K562 (cell line): ENCODE results near the gene B2M. TPM values are rescaled to one million over a fixed set of nuclear protein-coding genes. Genes with fewer than 3 reads are reported as not detected.
"Not testable (repeated sequence)": the region's sequence is repeated elsewhere in the genome, so short reads cannot be mapped to it uniquely, and the experiment has no call there.

Experiments used
- ATAC-seq: fragments of 200-7000 bp; cut with Tn5 transposase; 3 replicates; pipeline ENCODE4 v1.9.1; 2020; ENCODE audit warnings: moderate library complexity
- BruUV-seq: library from RNA; stranded (reverse); fragments of 400-500 nt; replicated peaks from 2 replicates; lab custom pipeline; 2021; lab: Mats Ljungman, UMichigan
- CTCF ChIA-PET: fragments of 300-600 bp; formaldehyde crosslinking; extraction: SDS; loops from one replicate; lab custom pipeline; 2021; ENCODE audit warnings: low intra/inter-chr PET ratio; lab: Yijun Ruan, JAX
- POLR2A ChIA-PET: fragments of 300-600, 350-650 bp; sonication (Branson Sonifier 250); formaldehyde crosslinking; extraction: SDS; loops from one replicate; lab custom pipeline; 2021; ENCODE audit warnings: antibody characterized with exemption, inconsistent platforms; lab: Yijun Ruan, JAX
- DNase-seq, 4 experiments: peaks; one replicate each; pipeline versions ENCODE4 v3.0.0 to v3.0.0-alpha.2; 2011 to 2018; ENCODE audit warnings: low spot score in 3 of 4, mixed read lengths in 3 of 4; ENCODE audit errors: extremely low read depth in 1 of 4
- FAIRE-seq: peaks from 2 replicates; lab custom pipeline; 2011; peaks lifted over from hg19 to GRCh38; lab: Jason Lieb, UNC
- H2AFZ ChIP-seq: 2 replicates; pipeline ENCODE4 v1.6.0; 2011; ENCODE audit warnings: low read depth, low read length, control low read depth, inconsistent platforms
- H3K27ac ChIP-seq: fragments of 200-600 bp; 3 replicates; pipeline ENCODE4 v1.8.0; 2011; ENCODE audit warnings: low read depth, mild to moderate bottlenecking, control low read depth, inconsistent platforms, low read length, moderate library complexity, mixed read lengths; ENCODE audit errors: extremely low read depth
- H3K27me3 ChIP-seq, 2 experiments: fragments of 300-600 bp in 1 of 2; 2 replicates in 1 of 2; 3 replicates in 1 of 2; pipeline versions ENCODE4 v1.6.0 to v1.8.0; 2011; ENCODE audit warnings: inconsistent platforms in 2 of 2, low read length in 2 of 2, mild to moderate bottlenecking in 1 of 2, mixed read lengths in 1 of 2, moderate library complexity in 1 of 2; ENCODE audit not compliant: control insufficient read depth in 2 of 2, insufficient read depth in 2 of 2
- H3K36me3 ChIP-seq: fragments of 300-600 bp; 3 replicates; pipeline ENCODE4 v1.8.0; 2011; ENCODE audit warnings: mild to moderate bottlenecking, low read length, inconsistent platforms; ENCODE audit not compliant: control insufficient read depth, insufficient read depth
- H3K4me1 ChIP-seq, 2 experiments: fragments of 200-600 bp in 1 of 2; replicated peaks in 1 of 2; 2 replicates in 1 of 2; 3 replicates in 1 of 2; pipeline versions ENCODE4 v1.5.1 to v1.8.0; 2011; ENCODE audit warnings: inconsistent platforms in 2 of 2, low read length in 2 of 2, mild to moderate bottlenecking in 1 of 2, mixed read lengths in 1 of 2, moderate library complexity in 1 of 2; ENCODE audit not compliant: control insufficient read depth in 2 of 2, insufficient read depth in 2 of 2
- H3K4me2 ChIP-seq: 2 replicates; pipeline ENCODE4 v1.6.1; 2011; ENCODE audit warnings: low read length, control low read depth, inconsistent platforms, mixed read lengths; ENCODE audit not compliant: insufficient read depth
- H3K4me3 ChIP-seq: fragments of 200-600 bp; sonication (generic), shearing (Covaris generic); 2 replicates; pipeline ENCODE4 v1.5.1; 2016; ENCODE audit warnings: control low read depth, inconsistent platforms
- H3K79me2 ChIP-seq: fragments of 200-600 bp; 3 replicates; pipeline ENCODE4 v1.8.0; 2011; ENCODE audit warnings: low read length, inconsistent platforms; ENCODE audit not compliant: control insufficient read depth, insufficient read depth
- H3K9ac ChIP-seq, 2 experiments: 2 replicates each; pipeline versions ENCODE4 v1.6.0 to v1.6.1; 2011; ENCODE audit warnings: low read depth in 2 of 2, low read length in 2 of 2, control low read depth in 1 of 2, inconsistent platforms in 1 of 2, mild to moderate bottlenecking in 1 of 2, mixed read lengths in 1 of 2; ENCODE audit not compliant: insufficient read depth in 1 of 2
- H3K9me1 ChIP-seq: one replicate; pipeline ENCODE4 v1.6.0; 2011; ENCODE audit warnings: inconsistent platforms, mild to moderate bottlenecking, low read length, moderate library complexity; ENCODE audit not compliant: control insufficient read depth, insufficient read depth
- H3K9me3 ChIP-seq: replicated peaks from 2 replicates; pipeline ENCODE4 v1.5.1; 2011; ENCODE audit warnings: low read depth, low read length, inconsistent platforms; ENCODE audit not compliant: control insufficient read depth, insufficient read depth
- H4K20me1 ChIP-seq: replicated peaks from 2 replicates; pipeline ENCODE4 v1.6.1; 2011; ENCODE audit warnings: low read length, inconsistent platforms, mixed read lengths; ENCODE audit not compliant: control insufficient read depth, insufficient read depth
- WGBS: fragments of 100-300 bp; shearing (Covaris generic); methylation state at CpG from one replicate; pipeline ENCODE4 v1.1.6; 2016; ENCODE audit warnings: low coverage, mixed read lengths; ENCODE audit not compliant: insufficient coverage; ENCODE audit errors: missing lambda C conversion rate; 5-methylcytosine and 5-hydroxymethylcytosine counted together
- in situ Hi-C: fragments of 300-500 bp; cut with MboI; formaldehyde crosslinking; loops from 4 replicates; pipeline ENCODE4 v1.15.0; 2018; ENCODE audit warnings: inconsistent platforms, mixed read lengths
- intact Hi-C: fragments of 100-400 bp; cut with micrococcal nuclease; formaldehyde crosslinking; loops from 2 replicates; pipeline ENCODE4 v1.14.2; 2022
- polyA plus RNA-seq, 8 experiments: library from polyadenylated mRNA; depleted of rRNA in 4 of 8; stranded (reverse) in 5 of 8; unstranded in 3 of 8; fragments of >200 nt; fragmentation: Nextera tagmentation in 2 of 8; fragmentation: Illumina TruSeq in 1 of 8; extraction: Ambion mirVana in 2 of 8; extraction: Trizol in 1 of 8; gene quantifications; 2 replicates each; pipeline versions ENCODE4 v1.2.1 to v1.2.3, GENCODE V29; 2011 to 2014; ENCODE audit warnings: inconsistent platforms in 1 of 8, missing spikeins in 1 of 8
- total RNA-seq, 7 experiments: library from RNA; depleted of rRNA in 6 of 7; stranded (reverse); fragments of >200 nt in 6 of 7; fragmentation: Illumina TruSeq in 2 of 7; extraction: Trizol in 2 of 7; gene quantifications; 2 replicates each; pipeline versions ENCODE4 v1.2.1 to v1.2.3, GENCODE V29; 2011 to 2021; ENCODE audit warnings: low replicate concordance in 1 of 7
- TF ChIP-seq, protein P1 (sequence below), 2 experiments: fragments of 450-650 bp; IDR thresholded peaks; 2 replicates each; pipeline ENCODE4 v1.6.1; 2018; ENCODE audit warnings: mild to moderate bottlenecking in 2 of 2, low read depth in 1 of 2; ENCODE audit not compliant: partially characterized antibody in 2 of 2

The B2M gene
- total and polyA plus RNA-seq, 9 of the 15 experiments (the other 6 are each of a cell fraction or from before 2014, with no cell fraction given): 460 to 3,138 (median 1,032) TPM

DNA sequence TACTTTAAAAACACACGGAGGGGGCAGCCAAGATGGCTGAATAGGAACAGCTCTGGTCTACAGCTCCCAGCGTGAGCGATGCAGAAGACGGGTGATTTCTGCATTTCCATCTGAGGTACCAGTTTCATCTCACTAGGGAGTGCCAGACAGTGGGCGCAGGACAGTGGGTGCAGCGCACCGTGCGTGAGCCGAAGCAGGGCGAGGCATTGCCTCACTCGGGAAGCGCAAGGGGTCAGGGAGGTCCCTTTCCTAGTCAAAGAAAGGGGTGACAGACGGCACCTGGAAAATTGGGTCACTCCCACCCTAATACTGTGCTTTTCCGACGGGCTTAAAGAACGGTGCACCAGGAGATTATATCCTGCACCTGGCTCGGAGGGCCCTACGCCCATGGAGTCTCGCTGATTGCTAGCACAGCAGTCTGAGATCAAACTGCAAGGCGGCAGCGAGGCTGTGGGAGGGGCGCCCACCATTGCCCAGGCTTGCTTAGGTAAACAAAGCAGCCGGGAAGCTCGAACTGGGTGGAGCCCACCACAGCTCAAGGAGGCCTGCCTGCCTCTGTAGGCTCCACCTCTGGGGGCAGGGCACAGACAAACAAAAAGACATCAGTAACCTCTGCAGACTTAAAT is 28.0 kb downstream of the B2M start:
- not testable (repeated sequence) for H3K79me2 ChIP-seq, H3K36me3 ChIP-seq, H3K9ac ChIP-seq, FAIRE-seq, ATAC-seq, H3K27ac ChIP-seq, H3K9me1 ChIP-seq, H3K9me3 ChIP-seq, DNase-seq, H3K27me3 ChIP-seq, BruUV-seq, H3K4me2 ChIP-seq, H4K20me1 ChIP-seq, H3K4me3 ChIP-seq, H2AFZ ChIP-seq
- peaks cover 6 to 18% of the 10 kb centered on the region in 2 experiments; a peak in 4 of 5 replicates for H3K4me1 ChIP-seq
- ChIA-PET POLR2A (interaction anchor here (4.6 kb wide), 1 partner anchor 13 kb away, joined by 44 read pairs; no protein-coding TSS in a partner anchor), CTCF (interaction anchor here (1.8 to 2.2 kb wide), 2 partner anchors 26 to 76 kb away, joined by 7 to 9 read pairs; partner anchors contain the start of gene SPG11)
- in situ Hi-C loops: loop anchor here (5.0 kb wide), 1 partner anchor 157 kb away; no protein-coding TSS in a partner anchor
- intact Hi-C loops: loop anchor here (2.0 kb wide), 1 partner anchor 147 kb away; no protein-coding TSS in a partner anchor
- 50% methylated on average over 5 of the region's 24 CpGs for WGBS

DNA sequence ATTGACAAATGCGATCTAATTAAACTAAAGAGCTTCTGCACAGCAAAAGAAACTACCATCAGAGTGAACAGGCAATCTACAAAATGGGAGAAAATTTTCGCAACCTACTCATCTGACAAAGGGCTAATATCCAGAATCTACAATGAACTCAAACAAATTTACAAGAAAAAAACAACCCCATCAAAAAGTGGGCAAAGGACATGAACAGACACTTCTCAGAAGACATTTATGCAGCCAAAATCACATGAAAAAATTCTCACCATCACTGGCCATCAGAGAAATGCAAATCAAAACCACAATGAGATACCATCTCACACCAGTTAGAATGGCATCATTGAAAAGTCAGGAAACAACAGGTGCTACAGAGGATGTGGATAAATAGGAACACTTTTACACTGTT is 32.1 kb downstream of the B2M start:
- intact Hi-C loops, BruUV-seq, H3K9me3 ChIP-seq, FAIRE-seq, DNase-seq, H3K4me1 ChIP-seq, H3K9ac ChIP-seq, H3K9me1 ChIP-seq, ATAC-seq, H3K27ac ChIP-seq, POLR2A ChIA-PET, H3K4me2 ChIP-seq, H3K79me2 ChIP-seq, H4K20me1 ChIP-seq, H3K36me3 ChIP-seq, CTCF ChIA-PET, H3K27me3 ChIP-seq, H3K4me3 ChIP-seq, H2AFZ ChIP-seq, in situ Hi-C loops: not testable (repeated sequence)
- TF ChIP-seq, protein P1, sequence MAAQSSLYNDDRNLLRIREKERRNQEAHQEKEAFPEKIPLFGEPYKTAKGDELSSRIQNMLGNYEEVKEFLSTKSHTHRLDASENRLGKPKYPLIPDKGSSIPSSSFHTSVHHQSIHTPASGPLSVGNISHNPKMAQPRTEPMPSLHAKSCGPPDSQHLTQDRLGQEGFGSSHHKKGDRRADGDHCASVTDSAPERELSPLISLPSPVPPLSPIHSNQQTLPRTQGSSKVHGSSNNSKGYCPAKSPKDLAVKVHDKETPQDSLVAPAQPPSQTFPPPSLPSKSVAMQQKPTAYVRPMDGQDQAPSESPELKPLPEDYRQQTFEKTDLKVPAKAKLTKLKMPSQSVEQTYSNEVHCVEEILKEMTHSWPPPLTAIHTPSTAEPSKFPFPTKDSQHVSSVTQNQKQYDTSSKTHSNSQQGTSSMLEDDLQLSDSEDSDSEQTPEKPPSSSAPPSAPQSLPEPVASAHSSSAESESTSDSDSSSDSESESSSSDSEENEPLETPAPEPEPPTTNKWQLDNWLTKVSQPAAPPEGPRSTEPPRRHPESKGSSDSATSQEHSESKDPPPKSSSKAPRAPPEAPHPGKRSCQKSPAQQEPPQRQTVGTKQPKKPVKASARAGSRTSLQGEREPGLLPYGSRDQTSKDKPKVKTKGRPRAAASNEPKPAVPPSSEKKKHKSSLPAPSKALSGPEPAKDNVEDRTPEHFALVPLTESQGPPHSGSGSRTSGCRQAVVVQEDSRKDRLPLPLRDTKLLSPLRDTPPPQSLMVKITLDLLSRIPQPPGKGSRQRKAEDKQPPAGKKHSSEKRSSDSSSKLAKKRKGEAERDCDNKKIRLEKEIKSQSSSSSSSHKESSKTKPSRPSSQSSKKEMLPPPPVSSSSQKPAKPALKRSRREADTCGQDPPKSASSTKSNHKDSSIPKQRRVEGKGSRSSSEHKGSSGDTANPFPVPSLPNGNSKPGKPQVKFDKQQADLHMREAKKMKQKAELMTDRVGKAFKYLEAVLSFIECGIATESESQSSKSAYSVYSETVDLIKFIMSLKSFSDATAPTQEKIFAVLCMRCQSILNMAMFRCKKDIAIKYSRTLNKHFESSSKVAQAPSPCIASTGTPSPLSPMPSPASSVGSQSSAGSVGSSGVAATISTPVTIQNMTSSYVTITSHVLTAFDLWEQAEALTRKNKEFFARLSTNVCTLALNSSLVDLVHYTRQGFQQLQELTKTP (IDR thresholded peaks at IDR 0.05; ENCODE audit: low read depth in 1 of 2, partially characterized antibody in 2 of 2): peak in 1 of 2 experiments; percentile 95
- 44% methylated on average over 1 of the region's 2 CpGs for WGBS
